ENCODE data around the gene LAMB4.
"Not testable (repeated sequence)": the region's sequence is repeated elsewhere in the genome, so short reads cannot be mapped to it uniquely, and the experiment has no call there.

Gene LAMB4

GRCh38 chr7:108033776-108034497 lies 96.2 kb downstream of the LAMB4 start:
- no peak for DNase-seq (ENCODE audit: insufficient read length)
- TF ChIP-seq POLR2A (IDR thresholded peaks at IDR 0.05; ENCODE audit: low read depth, low read length), result no peak
- FAIRE-seq, result no peak

- DNase-seq (ENCODE audit: insufficient read length); FAIRE-seq: not testable (repeated sequence)
Measured at GRCh38 chr7:108033309-108033708, 96.9 kb downstream of the LAMB4 start.

- FAIRE-seq, result no peak
- no peak for DNase-seq (ENCODE audit: insufficient read length)
- TF ChIP-seq TAF1 (IDR thresholded peaks at IDR 0.05; ENCODE audit: borderline replicate concordance, low read depth, low read length), result no peak
Measured at GRCh38 chr7:108030516-108030915, 99.6 kb downstream of the LAMB4 start.

DNA sequence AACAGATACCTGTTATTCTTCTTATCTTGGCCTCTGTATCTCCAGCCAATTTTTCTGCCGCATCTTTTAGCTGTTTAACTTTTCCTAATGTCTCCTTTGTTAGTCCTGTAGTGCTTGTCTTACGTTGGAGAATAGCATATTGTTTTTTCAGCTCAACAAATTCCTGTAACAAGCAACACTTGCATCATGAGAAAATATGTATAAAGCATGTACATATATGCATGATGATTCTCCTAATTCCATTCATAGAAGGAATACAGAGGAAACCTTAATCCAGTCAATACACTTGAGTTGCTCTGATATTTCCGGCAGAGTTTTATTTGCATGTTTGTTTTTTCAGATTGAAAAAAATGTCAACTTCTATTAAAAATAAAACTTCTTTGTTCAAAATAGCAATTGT lies 101.1 kb downstream of the LAMB4 start:
- DNase-seq (ENCODE audit: insufficient read length) (no peak), FAIRE-seq (no peak)
- TF ChIP-seq TAF1 (IDR thresholded peaks at IDR 0.05; ENCODE audit: borderline replicate concordance, low read depth, low read length) (no peak), POLR2AphosphoS5 (IDR thresholded peaks at IDR 0.05; ENCODE audit: low read depth, low read length) (no peak), POLR2A (IDR thresholded peaks at IDR 0.05; ENCODE audit: low read depth, low read length) (no peak)

GRCh38 chr7:108028111-108028510 lies 102.0 kb downstream of the LAMB4 start:
- no peak for TF ChIP-seq TAF1 (IDR thresholded peaks at IDR 0.05; ENCODE audit: borderline replicate concordance, low read depth, low read length)
- TF ChIP-seq POLR2A (IDR thresholded peaks at IDR 0.05; ENCODE audit: low read depth, low read length), result no peak
- no peak for TF ChIP-seq POLR2AphosphoS5 (IDR thresholded peaks at IDR 0.05; ENCODE audit: low read depth, low read length)
- DNase-seq (ENCODE audit: insufficient read length) (no peak), FAIRE-seq (no peak)

DNA sequence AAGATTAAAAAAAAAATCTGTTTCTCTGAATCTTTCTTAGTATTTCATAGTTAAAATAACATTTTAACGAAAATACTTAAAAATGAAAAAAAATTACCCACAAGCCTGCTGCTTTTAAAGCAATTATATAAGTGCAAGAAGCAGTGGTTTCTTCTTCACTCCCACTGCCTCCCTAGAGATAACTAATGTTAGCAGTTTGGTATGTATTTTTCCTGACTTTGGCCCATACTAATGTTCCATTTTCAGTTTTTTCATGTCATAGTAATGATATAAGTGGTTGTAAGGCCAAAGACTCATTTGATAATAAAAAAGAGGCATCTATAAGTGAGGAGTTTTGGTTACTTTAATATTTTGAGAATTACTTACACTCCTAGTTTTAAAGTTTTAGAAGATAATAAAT lies 102.9 kb downstream of the LAMB4 start:
- TF ChIP-seq TAF1 (IDR thresholded peaks at IDR 0.05; ENCODE audit: borderline replicate concordance, low read depth, low read length) (no peak), POLR2AphosphoS5 (IDR thresholded peaks at IDR 0.05; ENCODE audit: low read depth, low read length) (no peak), POLR2A (IDR thresholded peaks at IDR 0.05; ENCODE audit: low read depth, low read length) (no peak)
- FAIRE-seq (no peak), DNase-seq (ENCODE audit: insufficient read length) (no peak)

DNA sequence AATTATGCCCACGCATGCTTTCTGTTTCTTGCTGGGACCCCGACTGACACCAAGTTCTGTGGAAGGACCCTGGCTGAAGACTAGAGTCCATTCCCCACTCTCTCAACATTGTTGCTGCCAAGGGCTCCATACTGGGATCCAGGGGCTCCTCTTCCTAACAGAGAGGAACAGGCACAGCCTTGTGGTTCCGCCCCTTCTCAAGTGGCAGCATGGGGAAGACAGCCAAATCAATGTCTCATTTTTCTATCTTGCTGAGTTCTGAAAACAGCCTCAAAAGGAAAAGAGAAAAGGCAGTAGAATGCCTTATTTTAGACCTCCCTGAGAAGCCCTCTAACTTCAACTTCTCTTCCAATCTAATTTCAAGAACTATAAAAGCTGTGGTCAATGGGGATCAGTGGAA lies 103.5 kb downstream of the LAMB4 start:
- TF ChIP-seq POLR2AphosphoS5 (IDR thresholded peaks at IDR 0.05; ENCODE audit: low read depth, low read length) (no peak), POLR2A (IDR thresholded peaks at IDR 0.05; ENCODE audit: low read depth, low read length) (no peak), TAF1 (IDR thresholded peaks at IDR 0.05; ENCODE audit: borderline replicate concordance, low read depth, low read length) (no peak)
- no peak for DNase-seq (ENCODE audit: insufficient read length)
- FAIRE-seq, result no peak

DNA sequence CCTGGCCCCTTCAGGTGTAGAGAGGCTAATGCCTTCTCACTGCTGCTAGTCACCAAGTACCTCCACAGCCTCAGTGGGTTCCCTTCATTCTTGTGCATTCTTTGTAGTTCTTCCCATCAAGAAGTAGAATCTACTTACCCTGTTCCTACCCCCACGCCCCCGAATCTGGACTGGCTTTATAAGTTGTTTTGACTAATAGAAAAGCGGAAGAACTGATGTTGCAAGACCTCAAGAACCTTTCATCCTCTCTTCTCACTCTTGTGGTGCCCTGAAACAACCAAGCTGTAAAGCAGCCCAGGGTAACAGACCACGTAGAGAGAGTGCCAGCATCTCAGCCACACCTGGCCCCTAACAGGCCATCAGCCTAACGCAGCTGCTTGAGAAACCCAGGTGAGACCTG lies 104.0 kb downstream of the LAMB4 start:
- TF ChIP-seq POLR2A (IDR thresholded peaks at IDR 0.05; ENCODE audit: low read depth, low read length), result no peak
- no peak for TF ChIP-seq POLR2AphosphoS5 (IDR thresholded peaks at IDR 0.05; ENCODE audit: low read depth, low read length)
- TF ChIP-seq TAF1 (IDR thresholded peaks at IDR 0.05; ENCODE audit: borderline replicate concordance, low read depth, low read length), result no peak
- FAIRE-seq (no peak), DNase-seq (ENCODE audit: insufficient read length) (no peak)

GRCh38 chr7:108024538-108024937 lies 105.6 kb downstream of the LAMB4 start:
- no peak for TF ChIP-seq POLR2A (IDR thresholded peaks at IDR 0.05; ENCODE audit: low read depth, low read length)
- TF ChIP-seq TAF1 (IDR thresholded peaks at IDR 0.05; ENCODE audit: borderline replicate concordance, low read depth, low read length), result no peak
- no peak for TF ChIP-seq POLR2AphosphoS5 (IDR thresholded peaks at IDR 0.05; ENCODE audit: low read depth, low read length)
- FAIRE-seq (no peak), DNase-seq (ENCODE audit: insufficient read length) (no peak)

DNA sequence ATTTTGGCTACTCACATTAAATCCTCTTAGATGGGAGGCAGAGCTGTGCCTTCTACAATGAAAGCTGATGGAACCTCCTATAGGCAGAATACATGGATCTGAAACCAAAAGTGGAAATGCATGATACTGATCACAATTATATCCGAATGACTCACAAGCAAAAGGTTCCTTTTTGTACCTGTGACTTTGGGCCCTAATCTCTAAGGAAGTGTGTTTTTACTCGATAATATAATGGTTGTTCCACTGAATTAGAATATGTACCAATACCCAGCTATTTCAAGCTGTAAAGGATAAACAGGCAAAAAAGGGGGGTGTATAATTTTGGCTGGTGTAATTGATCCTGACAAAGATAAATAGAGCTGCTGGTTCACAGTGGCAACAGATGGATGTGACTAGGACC lies 109.6 kb downstream of the LAMB4 start:
- DNase-seq (ENCODE audit: insufficient read length), result no peak
- FAIRE-seq, result no peak
- no peak for TF ChIP-seq TAF1 (IDR thresholded peaks at IDR 0.05; ENCODE audit: borderline replicate concordance, low read depth, low read length)
- TF ChIP-seq POLR2AphosphoS5 (IDR thresholded peaks at IDR 0.05; ENCODE audit: low read depth, low read length), result no peak
- no peak for TF ChIP-seq POLR2A (IDR thresholded peaks at IDR 0.05; ENCODE audit: low read depth, low read length)

DNA sequence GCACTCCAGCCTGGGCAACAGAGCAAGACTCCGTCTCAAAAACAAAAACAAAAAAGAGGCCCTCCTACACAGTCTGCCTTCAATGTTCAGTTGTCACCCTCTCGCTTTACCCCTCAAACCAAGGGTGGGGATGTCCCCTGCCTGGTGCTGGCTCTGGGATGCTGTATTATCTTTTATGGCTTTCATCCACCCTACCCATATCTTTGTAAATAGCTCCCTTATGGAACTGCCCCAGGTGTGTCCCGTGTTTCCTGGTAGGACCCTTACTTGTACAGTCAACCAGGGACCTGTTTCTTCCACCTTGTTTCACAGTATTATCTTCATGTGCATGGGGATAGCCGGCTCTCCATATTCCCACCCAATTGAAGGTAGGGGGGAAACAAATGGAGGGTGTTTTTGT lies 111.5 kb downstream of the LAMB4 start:
- FAIRE-seq, result no peak
- TF ChIP-seq POLR2A (IDR thresholded peaks at IDR 0.05; ENCODE audit: low read depth, low read length), result no peak
- no peak for TF ChIP-seq POLR2AphosphoS5 (IDR thresholded peaks at IDR 0.05; ENCODE audit: low read depth, low read length)
- no peak for TF ChIP-seq TAF1 (IDR thresholded peaks at IDR 0.05; ENCODE audit: borderline replicate concordance, low read depth, low read length)
- no peak for DNase-seq (ENCODE audit: insufficient read length)

- DNase-seq (ENCODE audit: insufficient read length) (no peak), FAIRE-seq (no peak)
- TF ChIP-seq POLR2A (IDR thresholded peaks at IDR 0.05; ENCODE audit: low read depth, low read length), result no peak
- no peak for TF ChIP-seq TAF1 (IDR thresholded peaks at IDR 0.05; ENCODE audit: borderline replicate concordance, low read depth, low read length)
- no peak for TF ChIP-seq POLR2AphosphoS5 (IDR thresholded peaks at IDR 0.05; ENCODE audit: low read depth, low read length)
Measured at GRCh38 chr7:108017776-108018151, 112.4 kb downstream of the LAMB4 start.
